ENCODE measurements around the gene ITGB6.

DNA sequence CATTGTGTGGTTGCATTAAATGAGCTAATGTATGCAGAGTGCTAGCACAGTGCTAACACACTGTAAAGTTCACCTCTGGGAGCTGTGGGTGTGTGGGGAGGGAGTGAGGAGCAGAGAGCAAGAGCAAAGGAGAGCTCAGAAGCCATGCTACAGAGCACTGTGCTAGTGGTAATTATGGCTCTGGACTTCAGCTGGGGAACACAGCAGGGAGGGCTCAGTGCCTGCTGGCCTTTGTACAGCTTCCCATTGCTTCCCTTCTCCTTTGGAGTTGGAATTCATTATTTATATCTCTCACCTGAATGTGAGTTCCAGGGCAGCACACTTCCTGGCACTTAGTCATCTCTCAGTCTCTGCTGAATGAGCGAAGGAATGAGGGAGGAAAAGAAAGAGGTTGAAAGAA is 135.2 kb downstream of the ITGB6 start:
- no peak for TF ChIP-seq KDM5A (IDR thresholded peaks at IDR 0.05; ENCODE audit: low read length)
- TF ChIP-seq JUND (IDR thresholded peaks at IDR 0.05; ENCODE audit: low read length), result no peak
- TF ChIP-seq EZH2 (IDR thresholded peaks at IDR 0.05; ENCODE audit: low read depth, low read length, severe bottlenecking), result no peak
- TF ChIP-seq NRF1 (IDR thresholded peaks at IDR 0.05; ENCODE audit: low read depth, low read length), result no peak
- TF ChIP-seq EGR1 (IDR thresholded peaks at IDR 0.05; ENCODE audit: borderline replicate concordance, low read depth, low read length), result no peak
- TF ChIP-seq, protein P1, sequence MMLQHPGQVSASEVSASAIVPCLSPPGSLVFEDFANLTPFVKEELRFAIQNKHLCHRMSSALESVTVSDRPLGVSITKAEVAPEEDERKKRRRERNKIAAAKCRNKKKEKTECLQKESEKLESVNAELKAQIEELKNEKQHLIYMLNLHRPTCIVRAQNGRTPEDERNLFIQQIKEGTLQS (IDR thresholded peaks at IDR 0.05; ENCODE audit: insufficient read depth, low read depth, low read length), result no peak
- TF ChIP-seq POLR2A (IDR thresholded peaks at IDR 0.05; ENCODE audit: control extremely low read depth in 1 of 2, low read depth in 2 of 2, low read length in 2 of 2), result no peak
- TF ChIP-seq, protein P2, sequence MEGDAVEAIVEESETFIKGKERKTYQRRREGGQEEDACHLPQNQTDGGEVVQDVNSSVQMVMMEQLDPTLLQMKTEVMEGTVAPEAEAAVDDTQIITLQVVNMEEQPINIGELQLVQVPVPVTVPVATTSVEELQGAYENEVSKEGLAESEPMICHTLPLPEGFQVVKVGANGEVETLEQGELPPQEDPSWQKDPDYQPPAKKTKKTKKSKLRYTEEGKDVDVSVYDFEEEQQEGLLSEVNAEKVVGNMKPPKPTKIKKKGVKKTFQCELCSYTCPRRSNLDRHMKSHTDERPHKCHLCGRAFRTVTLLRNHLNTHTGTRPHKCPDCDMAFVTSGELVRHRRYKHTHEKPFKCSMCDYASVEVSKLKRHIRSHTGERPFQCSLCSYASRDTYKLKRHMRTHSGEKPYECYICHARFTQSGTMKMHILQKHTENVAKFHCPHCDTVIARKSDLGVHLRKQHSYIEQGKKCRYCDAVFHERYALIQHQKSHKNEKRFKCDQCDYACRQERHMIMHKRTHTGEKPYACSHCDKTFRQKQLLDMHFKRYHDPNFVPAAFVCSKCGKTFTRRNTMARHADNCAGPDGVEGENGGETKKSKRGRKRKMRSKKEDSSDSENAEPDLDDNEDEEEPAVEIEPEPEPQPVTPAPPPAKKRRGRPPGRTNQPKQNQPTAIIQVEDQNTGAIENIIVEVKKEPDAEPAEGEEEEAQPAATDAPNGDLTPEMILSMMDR (IDR thresholded peaks at IDR 0.05; ENCODE audit: control extremely low read depth in 1 of 3, insufficient read depth in 1 of 3, low read depth in 1 of 3, low read length in 3 of 3), result no peak
- TF ChIP-seq POLR2AphosphoS5 (IDR thresholded peaks at IDR 0.05; ENCODE audit: low read depth, low read length), result no peak
- no peak for TF ChIP-seq TAF1 (IDR thresholded peaks at IDR 0.05; ENCODE audit: low read depth, low read length)
- no peak for TF ChIP-seq HDAC2 (IDR thresholded peaks at IDR 0.05; ENCODE audit: borderline replicate concordance in 1 of 2, low read depth in 2 of 2, low read length in 2 of 2)
- TF ChIP-seq SRF (IDR thresholded peaks at IDR 0.05; ENCODE audit: low read depth, low read length), result no peak
- no peak for TF ChIP-seq TEAD4 (IDR thresholded peaks at IDR 0.05; ENCODE audit: low read depth, low read length)

Measured in H1 (cell line).